ENCODE measurements around the gene KLF16.

DNA sequence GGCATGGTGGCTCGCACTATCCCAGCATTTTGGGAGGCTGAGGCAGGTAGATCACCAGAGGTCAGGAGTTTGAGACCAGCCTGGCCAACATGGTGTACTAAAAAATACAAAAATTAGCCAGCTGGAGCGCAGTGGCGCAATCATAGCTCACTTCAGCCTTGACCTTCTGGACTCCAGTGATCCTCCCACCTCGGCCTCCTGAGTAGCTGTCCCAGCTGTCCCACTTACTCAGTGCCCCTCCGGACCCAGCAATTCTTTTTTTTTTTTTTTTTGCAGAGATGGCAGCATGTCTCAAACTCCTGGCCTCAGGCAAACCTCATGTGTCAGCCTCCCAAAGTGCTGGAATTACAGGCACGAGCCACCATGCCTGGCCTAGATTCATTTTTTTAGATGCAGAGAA is 39.5 kb upstream of the KLF16 start:
- TF ChIP-seq, protein P1, sequence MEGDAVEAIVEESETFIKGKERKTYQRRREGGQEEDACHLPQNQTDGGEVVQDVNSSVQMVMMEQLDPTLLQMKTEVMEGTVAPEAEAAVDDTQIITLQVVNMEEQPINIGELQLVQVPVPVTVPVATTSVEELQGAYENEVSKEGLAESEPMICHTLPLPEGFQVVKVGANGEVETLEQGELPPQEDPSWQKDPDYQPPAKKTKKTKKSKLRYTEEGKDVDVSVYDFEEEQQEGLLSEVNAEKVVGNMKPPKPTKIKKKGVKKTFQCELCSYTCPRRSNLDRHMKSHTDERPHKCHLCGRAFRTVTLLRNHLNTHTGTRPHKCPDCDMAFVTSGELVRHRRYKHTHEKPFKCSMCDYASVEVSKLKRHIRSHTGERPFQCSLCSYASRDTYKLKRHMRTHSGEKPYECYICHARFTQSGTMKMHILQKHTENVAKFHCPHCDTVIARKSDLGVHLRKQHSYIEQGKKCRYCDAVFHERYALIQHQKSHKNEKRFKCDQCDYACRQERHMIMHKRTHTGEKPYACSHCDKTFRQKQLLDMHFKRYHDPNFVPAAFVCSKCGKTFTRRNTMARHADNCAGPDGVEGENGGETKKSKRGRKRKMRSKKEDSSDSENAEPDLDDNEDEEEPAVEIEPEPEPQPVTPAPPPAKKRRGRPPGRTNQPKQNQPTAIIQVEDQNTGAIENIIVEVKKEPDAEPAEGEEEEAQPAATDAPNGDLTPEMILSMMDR (IDR thresholded peaks at IDR 0.05; ENCODE audit: low read length), result no peak
- TF ChIP-seq EZH2phosphoT487 (IDR thresholded peaks at IDR 0.05; ENCODE audit: low read length) (no peak), EZH2 (optimal IDR thresholded peaks at IDR 0.05; ENCODE audit: low read depth, low read length) (no peak)

Measured in MM.1S (cell line).